HEK293T (cell line): ENCODE data around the gene TSPAN8.

Experiments used
- CTCF ChIA-PET: fragments of 350-600 bp; formaldehyde crosslinking; extraction: SDS; loops from one replicate; lab custom pipeline; 2021; ENCODE audit warnings: antibody characterized with exemption, inconsistent platforms; lab: Yijun Ruan, JAX
- POLR2A ChIA-PET: fragments of 350-600 bp; formaldehyde crosslinking; extraction: SDS; loops from one replicate; lab custom pipeline; 2020; ENCODE audit warnings: antibody characterized with exemption, inconsistent platforms; lab: Yijun Ruan, JAX
- DNase-seq: peaks from one replicate; pipeline ENCODE4 v3.0.0; 2012; ENCODE audit warnings: mixed read lengths; ENCODE audit errors: extremely low spot score
- ARNT ChIP-seq: fragments of 450-650 bp; IDR thresholded peaks from 2 replicates; pipeline ENCODE4 v1.6.1; 2017; ENCODE audit warnings: mild to moderate bottlenecking
- BHLHE40 ChIP-seq: fragments of 450-650 bp; IDR thresholded peaks from 2 replicates; pipeline ENCODE4 v1.6.1; 2016; ENCODE audit warnings: mild to moderate bottlenecking, moderate library complexity, borderline replicate concordance
- CTBP1 ChIP-seq: fragments of 450-650 bp; IDR thresholded peaks from 2 replicates; pipeline ENCODE4 v1.6.1; 2016; ENCODE audit warnings: borderline replicate concordance
- ELF4 ChIP-seq: fragments of 450-650 bp; IDR thresholded peaks from 2 replicates; pipeline ENCODE4 v1.6.1; 2017; ENCODE audit warnings: antibody characterized with exemption
- FOXA1 ChIP-seq: fragments of 450-650 bp; IDR thresholded peaks from 2 replicates; pipeline ENCODE4 v1.6.1; 2016; ENCODE audit warnings: mild to moderate bottlenecking
- FOXK2 ChIP-seq: fragments of 450-650 bp; IDR thresholded peaks from 2 replicates; pipeline ENCODE4 v1.6.1; 2016; ENCODE audit warnings: mild to moderate bottlenecking
- FOXM1 ChIP-seq: fragments of 450-650 bp; IDR thresholded peaks from 2 replicates; pipeline ENCODE4 v1.6.1; 2017; ENCODE audit warnings: mild to moderate bottlenecking, borderline replicate concordance
- HDGF ChIP-seq: fragments of 450-650 bp; IDR thresholded peaks from 2 replicates; pipeline ENCODE4 v1.6.1; 2017; ENCODE audit warnings: antibody characterized with exemption, borderline replicate concordance
- L3MBTL2 ChIP-seq: fragments of 450-650 bp; conservative IDR thresholded peaks from 2 replicates; pipeline ENCODE4 v1.6.1; 2016; ENCODE audit warnings: mild to moderate bottlenecking
- LEF1 ChIP-seq: fragments of 450-650 bp; IDR thresholded peaks from 2 replicates; pipeline ENCODE4 v1.6.1; 2017; ENCODE audit warnings: mild to moderate bottlenecking, borderline replicate concordance
- NFRKB ChIP-seq: fragments of 450-650 bp; IDR thresholded peaks from 2 replicates; pipeline ENCODE4 v1.6.1; 2016; ENCODE audit warnings: mild to moderate bottlenecking, moderate library complexity
- PKNOX1 ChIP-seq: fragments of 450-650 bp; IDR thresholded peaks from 2 replicates; pipeline ENCODE4 v1.6.1; 2016
- SP1 ChIP-seq: fragments of 450-650 bp; IDR thresholded peaks from 2 replicates; pipeline ENCODE4 v1.6.1; 2017
- SUZ12 ChIP-seq: fragments of 450-650 bp; IDR thresholded peaks from 2 replicates; pipeline ENCODE4 v1.6.1; 2016; ENCODE audit warnings: mild to moderate bottlenecking
- TARDBP ChIP-seq: fragments of 450-650 bp; IDR thresholded peaks from 2 replicates; pipeline ENCODE4 v1.6.1; 2016
- ZNF384 ChIP-seq: fragments of 450-650 bp; IDR thresholded peaks from 2 replicates; pipeline ENCODE4 v1.6.1; 2016

The TSPAN8 gene

GRCh38 chr12:71141378-71141926, 16.3 kb downstream of the TSPAN8 start:
- DNase-seq, result no peak
- ChIA-PET CTCF (no interaction called here), POLR2A (no interaction called here)
- TF ChIP-seq HDGF, result no peak
- TF ChIP-seq CTBP1, result no peak
- no peak for TF ChIP-seq FOXM1
- TF ChIP-seq PKNOX1, result no peak
- TF ChIP-seq ARNT, result no peak
- no peak for TF ChIP-seq L3MBTL2
- no peak for TF ChIP-seq SP1
- no peak for TF ChIP-seq LEF1
- no peak for TF ChIP-seq TARDBP

GRCh38 chr12:71139153-71139735, 18.6 kb downstream of the TSPAN8 start:
- POLR2A ChIA-PET, result no interaction called here
- no peak for DNase-seq
- CTCF ChIA-PET, result no interaction called here
- TF ChIP-seq CTBP1, result no peak
- TF ChIP-seq ELF4, result no peak
- no peak for TF ChIP-seq FOXA1
- TF ChIP-seq FOXK2, result no peak

- no peak for TF ChIP-seq FOXA1
- ChIA-PET CTCF (no interaction called here), POLR2A (no interaction called here)
- DNase-seq, result no peak
These were observed 19.8 kb downstream of the TSPAN8 start for GRCh38 chr12:71138011-71138410.

GRCh38 chr12:71135812-71136176, 22.0 kb downstream of the TSPAN8 start:
- peak; percentile 12 for DNase-seq
- TF ChIP-seq NFRKB (no peak), SUZ12 (no peak), ARNT (no peak), HDGF (no peak), BHLHE40 (no peak), FOXM1 (no peak)
- POLR2A ChIA-PET, result no interaction called here
- CTCF ChIA-PET, result no interaction called here

- DNase-seq, result no peak
- CTCF ChIA-PET, result no interaction called here
- POLR2A ChIA-PET, result no interaction called here
- TF ChIP-seq TARDBP (no peak), LEF1 (no peak), NFRKB (no peak), FOXM1 (no peak), HDGF (no peak), CTBP1 (no peak), FOXA1 (no peak), ZNF384 (no peak), FOXK2 (no peak), SP1 (no peak), SUZ12 (no peak), PKNOX1 (no peak), L3MBTL2 (no peak), BHLHE40 (no peak), ARNT (no peak), ELF4 (no peak)
These were observed 22.6 kb downstream of the TSPAN8 start for GRCh38 chr12:71135077-71135811.

- no peak for TF ChIP-seq ZNF384
- no peak for TF ChIP-seq BHLHE40
- no peak for TF ChIP-seq SP1
- TF ChIP-seq HDGF, result no peak
- TF ChIP-seq NFRKB, result no peak
- TF ChIP-seq PKNOX1, result no peak
- no peak for TF ChIP-seq FOXM1
- TF ChIP-seq TARDBP, result no peak
- TF ChIP-seq LEF1, result no peak
- TF ChIP-seq SUZ12, result no peak
- no peak for TF ChIP-seq L3MBTL2
- POLR2A ChIA-PET, result no interaction called here
- no peak for DNase-seq
- CTCF ChIA-PET, result no interaction called here
These were observed 23.4 kb downstream of the TSPAN8 start for GRCh38 chr12:71134405-71134804.
